Muscle layer of duodenum (tissue), 2 donors: ENCODE measurements around the gene DNAL4.

Experiments used
- H3K27ac ChIP-seq: one replicate; pipeline ENCODE4 v1.7.0; 2013; ENCODE audit warnings: mild to moderate bottlenecking, low read length
- H3K27me3 ChIP-seq: one replicate; pipeline ENCODE4 v1.7.0; 2013; ENCODE audit warnings: low read depth, mild to moderate bottlenecking, control low read depth, low read length
- H3K36me3 ChIP-seq, 2 donors: one replicate each; pipeline ENCODE4 v1.7.0; 2013; ENCODE audit warnings: low read length in 2 of 2, control low read depth in 1 of 2, mild to moderate bottlenecking in 1 of 2; ENCODE audit not compliant: insufficient read depth in 2 of 2, control insufficient read depth in 1 of 2
- H3K4me1 ChIP-seq, 2 donors: one replicate each; pipeline ENCODE4 v1.7.0; 2013; ENCODE audit warnings: low read length in 2 of 2, mild to moderate bottlenecking in 2 of 2, control low read depth in 1 of 2, moderate library complexity in 1 of 2; ENCODE audit not compliant: insufficient read depth in 2 of 2, control insufficient read depth in 1 of 2
- H3K4me3 ChIP-seq, 2 donors: one replicate each; pipeline ENCODE4 v1.7.0; 2013; ENCODE audit warnings: low read length in 2 of 2, low read depth in 1 of 2, mild to moderate bottlenecking in 1 of 2
- H3K9me3 ChIP-seq, 2 donors: one replicate each; pipeline ENCODE4 v1.7.0; 2013; ENCODE audit warnings: low read length in 2 of 2, control low read depth in 1 of 2, mild to moderate bottlenecking in 1 of 2; ENCODE audit not compliant: control insufficient read depth in 1 of 2
- donor health status: healthy.

The DNAL4 gene

DNA sequence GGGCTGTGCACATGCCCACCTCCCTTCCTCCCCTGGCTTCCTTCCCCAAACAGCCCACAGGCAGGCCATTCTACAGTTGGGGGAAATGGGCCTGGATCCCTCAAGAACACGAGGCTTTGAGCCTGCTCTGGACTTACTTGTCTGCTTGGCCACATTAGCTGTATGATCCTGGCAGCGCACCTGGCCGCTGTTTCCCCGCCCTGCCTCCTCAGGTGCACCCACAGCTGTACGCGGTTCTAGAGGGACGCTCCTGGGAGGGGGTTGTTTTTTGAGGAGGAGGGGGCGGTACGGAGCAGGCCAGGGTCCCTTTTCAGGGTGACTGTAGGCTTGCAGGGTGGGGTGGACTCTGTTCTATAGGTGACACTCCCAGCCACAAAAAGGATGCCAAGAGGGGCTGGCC is 26.6 kb downstream of the DNAL4 start:
- no peak overlapping the region for H3K4me3 ChIP-seq
- no peaks in the 10 kb centered on the region for H3K9me3 ChIP-seq
- no peaks in the 10 kb centered on the region for H3K36me3 ChIP-seq
- H3K27me3 ChIP-seq = no peaks in the 10 kb centered on the region
- H3K27ac ChIP-seq = no peak overlapping the region
- no peaks in the 10 kb centered on the region for H3K4me1 ChIP-seq

DNA sequence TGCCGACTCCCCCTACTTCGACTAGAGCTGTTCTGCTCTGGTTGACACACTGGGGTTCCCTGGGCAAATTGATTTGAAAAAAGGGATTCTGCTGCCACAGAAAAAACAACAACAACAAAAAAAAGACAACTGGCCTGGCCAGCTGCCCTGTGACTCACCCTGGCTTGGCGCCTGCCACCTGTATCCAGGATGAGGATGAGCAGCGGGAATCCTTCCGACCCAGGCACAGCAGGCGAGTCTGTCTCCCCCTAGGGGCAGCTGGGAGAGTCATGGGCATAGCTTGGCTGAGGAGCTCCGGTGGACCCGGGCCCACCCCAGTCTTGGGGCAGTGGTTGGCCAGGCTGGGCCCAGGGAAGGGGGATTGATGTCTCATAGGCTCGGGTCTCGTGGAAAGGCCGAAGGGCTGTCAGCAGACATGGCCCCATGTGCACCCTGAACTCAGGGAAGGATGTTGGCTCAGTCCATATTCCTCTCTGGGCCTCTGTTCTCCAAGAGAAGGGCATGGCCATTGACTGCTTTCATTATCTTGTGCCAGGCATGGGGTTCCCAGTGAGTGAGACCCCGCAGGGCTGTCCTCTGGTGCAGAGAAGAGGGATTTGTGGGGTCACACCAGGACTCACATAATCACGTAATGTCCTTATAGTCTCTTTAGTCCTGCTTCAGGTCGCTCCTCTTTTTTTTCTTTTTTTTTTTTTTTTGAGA is 27.7 kb downstream of the DNAL4 start:
- H3K4me1 ChIP-seq = no peaks in the 10 kb centered on the region
- no peak overlapping the region for H3K27ac ChIP-seq
- no peaks in the 10 kb centered on the region for H3K27me3 ChIP-seq
- H3K4me3 ChIP-seq = no peak overlapping the region
- no peaks in the 10 kb centered on the region for H3K36me3 ChIP-seq
- H3K9me3 ChIP-seq = no peaks in the 10 kb centered on the region

- Histone ChIP-seq H3K4me3 (no peak overlapping the region), H3K9me3 (no peaks in the 10 kb centered on the region), H3K27me3 (no peaks in the 10 kb centered on the region), H3K36me3 (no peaks in the 10 kb centered on the region), H3K4me1 (no peaks in the 10 kb centered on the region), H3K27ac (no peak overlapping the region)
These were observed 31.4 kb downstream of the DNAL4 start for GRCh38 chr22:38762551-38762983.

DNA sequence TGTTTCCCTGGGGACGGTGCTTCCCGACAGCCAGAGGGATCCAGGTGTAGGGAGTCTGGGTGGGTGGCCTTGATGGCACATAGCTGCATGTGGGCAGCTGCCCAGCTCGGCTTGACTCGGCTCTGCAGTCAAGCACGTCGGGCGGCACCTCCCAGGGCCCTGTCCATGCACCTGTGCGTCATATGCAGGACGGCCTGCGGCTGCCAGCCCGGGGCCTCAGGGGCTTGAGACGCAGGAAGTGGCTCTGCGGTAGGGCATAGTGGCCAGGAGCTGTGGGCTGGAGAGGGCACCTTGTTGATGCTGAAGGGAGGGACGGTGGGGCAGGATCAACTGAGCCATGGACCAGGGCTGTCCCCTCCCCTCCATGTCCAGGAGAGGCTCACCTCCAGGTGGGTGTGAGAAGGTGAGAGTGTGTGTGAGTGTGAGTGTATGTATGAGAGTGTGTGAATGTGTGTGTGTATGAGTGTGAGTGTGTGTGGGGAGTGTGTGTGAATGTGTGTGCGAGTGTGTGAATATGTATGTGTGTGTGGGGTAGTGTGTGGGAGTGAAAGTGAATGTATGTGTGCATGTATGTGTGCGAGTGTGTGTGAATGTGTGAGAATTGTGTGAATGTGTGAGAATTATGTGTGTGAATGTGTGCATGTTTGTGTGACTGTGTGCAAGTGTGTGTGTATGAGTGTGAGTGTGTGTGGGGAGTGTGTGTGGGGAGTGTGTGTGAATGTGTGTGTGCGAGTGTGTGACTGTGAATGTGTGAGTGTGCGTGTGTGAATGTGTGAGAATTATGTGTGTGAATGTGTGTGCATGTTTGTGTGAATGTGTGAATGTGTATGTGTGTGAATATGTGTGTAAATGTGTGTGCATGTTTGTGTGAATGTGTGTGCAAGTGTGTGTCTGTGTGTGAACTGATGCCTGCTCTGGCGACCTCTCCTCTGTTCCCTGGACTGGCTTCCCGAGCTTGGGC is 32.5 kb downstream of the DNAL4 start:
- no peak overlapping the region for H3K4me3 ChIP-seq

DNA sequence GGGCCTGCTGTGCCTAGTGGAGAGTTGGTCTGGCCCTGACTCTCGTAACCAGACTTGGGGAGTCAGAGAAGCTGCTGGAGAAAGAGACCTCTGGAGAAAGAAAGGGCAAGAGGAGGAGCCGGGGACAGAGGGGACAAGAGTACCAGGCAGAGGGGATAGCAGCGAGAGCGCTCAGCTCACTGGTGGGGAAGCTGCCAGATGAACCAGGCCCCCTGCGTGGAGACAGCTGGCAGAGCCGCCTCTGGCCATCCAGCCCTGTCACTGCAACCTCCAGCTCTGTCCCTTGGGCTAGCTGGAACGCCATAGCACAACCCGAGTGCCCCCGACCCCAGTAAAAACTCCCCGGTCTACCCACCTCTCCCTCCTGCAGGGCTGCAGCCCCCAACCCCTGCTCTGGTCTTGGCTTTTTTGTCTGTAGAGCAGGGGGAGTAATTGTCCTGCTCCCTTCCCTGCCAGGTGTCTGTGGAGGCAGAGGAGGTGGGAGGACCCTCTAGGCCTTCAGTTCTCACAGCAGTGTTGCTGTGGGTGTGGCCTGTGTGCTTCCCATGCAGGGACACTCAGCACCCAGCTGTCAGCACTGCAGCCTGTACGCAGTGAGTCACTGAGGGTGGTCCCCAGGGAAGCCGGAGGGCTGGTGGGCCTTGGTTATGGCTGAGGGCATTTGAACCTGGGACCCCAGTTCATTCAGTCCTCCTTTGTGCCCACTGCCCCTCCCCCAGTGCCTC is 33.3 kb downstream of the DNAL4 start:
- Histone ChIP-seq H3K9me3 (no peaks in the 10 kb centered on the region), H3K36me3 (no peaks in the 10 kb centered on the region), H3K4me1 (peaks cover 0 to 12% of the 10 kb centered on the region in 2 donors), H3K27me3 (no peaks in the 10 kb centered on the region), H3K27ac (no peak overlapping the region), H3K4me3 (no peak overlapping the region)

More for the DNA sequence above, 32.5 kb downstream of the DNAL4 start:
- Histone ChIP-seq H3K27ac (no peak overlapping the region), H3K9me3 (no peaks in the 10 kb centered on the region), H3K36me3 (no peaks in the 10 kb centered on the region), H3K27me3 (no peaks in the 10 kb centered on the region), H3K4me1 (peaks cover 0 to 7% of the 10 kb centered on the region in 2 donors)

DNA sequence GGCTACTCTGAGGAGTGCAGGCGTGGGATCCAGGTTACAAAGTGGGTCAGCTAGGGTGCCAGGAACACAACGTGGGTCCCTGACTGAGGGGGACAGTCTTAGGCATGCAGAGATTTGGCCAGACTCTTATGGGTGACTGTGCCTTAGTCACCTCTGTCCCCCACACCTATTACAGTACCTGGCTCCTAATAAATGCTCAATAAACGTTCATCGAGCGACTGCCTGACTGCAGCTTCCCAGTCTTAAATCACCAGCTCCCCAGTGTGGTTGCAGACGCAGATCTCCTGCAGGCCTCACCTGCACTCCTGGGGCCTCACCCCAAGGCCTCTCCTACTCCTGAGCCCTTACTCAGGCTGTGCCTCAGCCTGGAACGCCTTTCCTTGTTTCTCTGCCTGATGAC is 34.9 kb downstream of the DNAL4 start:
- Histone ChIP-seq H3K4me3 (no peak overlapping the region), H3K9me3 (no peaks in the 10 kb centered on the region), H3K27ac (no peak overlapping the region), H3K36me3 (no peaks in the 10 kb centered on the region), H3K27me3 (no peaks in the 10 kb centered on the region), H3K4me1 (peaks cover 3 to 19% of the 10 kb centered on the region in 2 donors)

DNA sequence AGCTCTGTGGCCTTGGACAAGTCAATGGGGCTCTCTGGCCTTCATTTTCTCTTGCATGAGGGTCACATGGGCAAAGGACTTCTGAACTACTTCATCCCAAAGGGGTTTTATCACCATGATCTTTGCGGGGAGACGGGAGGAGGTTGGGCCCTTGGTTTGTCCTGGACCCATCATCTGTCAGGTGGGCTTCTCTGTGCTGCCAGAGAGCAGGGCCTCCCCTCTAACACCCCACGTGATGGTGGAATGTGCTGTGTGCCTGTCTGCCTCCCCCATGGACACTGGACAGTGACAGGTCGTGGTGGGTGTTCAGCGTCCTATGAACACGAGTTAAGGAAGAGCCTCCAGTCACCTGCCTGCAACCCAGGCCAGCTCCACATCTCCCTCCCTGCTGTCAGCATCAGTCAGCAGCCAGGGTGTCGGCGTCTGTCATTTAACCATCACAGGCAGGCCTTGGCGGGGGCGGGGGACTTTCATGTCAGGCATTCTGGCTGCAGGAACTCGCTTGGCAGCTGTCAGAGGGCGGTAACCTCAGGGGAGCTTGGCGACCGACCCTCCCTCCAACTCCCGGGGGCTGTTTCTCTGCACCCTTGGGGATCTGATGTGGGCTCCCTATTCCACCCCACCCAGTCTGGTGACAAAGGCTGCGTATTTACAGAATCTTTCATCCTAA is 35.5 kb downstream of the DNAL4 start:
- H3K4me3 ChIP-seq = no peak overlapping the region
- H3K9me3 ChIP-seq = no peaks in the 10 kb centered on the region
- no peak overlapping the region for H3K27ac ChIP-seq
- no peaks in the 10 kb centered on the region for H3K36me3 ChIP-seq
- H3K4me1 ChIP-seq = peaks cover 8 to 24% of the 10 kb centered on the region in 2 donors
- H3K27me3 ChIP-seq = no peaks in the 10 kb centered on the region

GRCh38 chr22:38757464-38757757 is 36.5 kb downstream of the DNAL4 start:
- peaks cover 8 to 27% of the 10 kb centered on the region in 2 donors for H3K4me1 ChIP-seq
- H3K36me3 ChIP-seq = peaks cover 0 to 2% of the 10 kb centered on the region in 2 donors
- H3K4me3 ChIP-seq = no peak overlapping the region
- H3K9me3 ChIP-seq = no peaks in the 10 kb centered on the region
- no peak overlapping the region for H3K27ac ChIP-seq
- H3K27me3 ChIP-seq = no peaks in the 10 kb centered on the region

DNA sequence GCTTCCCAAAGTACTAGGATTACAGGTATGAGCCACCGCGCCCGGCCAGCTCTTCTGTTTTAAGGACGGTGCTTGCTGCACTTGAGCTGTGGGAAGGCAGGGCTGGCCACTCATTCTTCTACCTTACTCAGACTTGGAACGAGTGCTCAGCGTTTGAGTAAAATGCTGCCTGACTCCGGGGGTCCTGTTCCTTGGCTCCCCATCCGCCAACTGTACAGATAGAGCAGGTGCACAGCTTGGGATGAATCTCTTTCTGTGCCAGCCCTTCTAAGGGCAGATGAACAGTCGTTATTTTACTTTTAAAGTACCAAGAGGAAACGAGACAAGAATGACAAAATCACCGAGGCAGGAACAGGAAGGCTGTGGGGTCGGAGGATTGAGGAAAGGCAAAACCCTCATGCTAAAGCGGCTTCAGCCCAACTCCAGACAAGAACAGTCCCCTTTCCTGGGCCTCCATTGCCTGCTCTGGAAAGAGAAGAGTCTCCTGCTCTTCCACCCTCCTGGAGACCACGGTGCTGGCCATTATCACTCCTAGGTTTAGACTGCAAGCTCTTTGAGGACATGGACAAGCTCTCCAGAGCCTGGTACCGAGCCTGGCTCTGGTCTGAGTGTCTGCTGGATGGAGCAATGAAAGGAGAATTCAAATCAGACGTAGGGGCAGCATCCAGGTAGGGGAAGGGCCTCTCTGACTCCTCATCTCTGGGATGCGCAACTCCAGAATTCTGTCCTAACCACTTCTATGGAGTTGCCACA is 37.1 kb downstream of the DNAL4 start:
- Histone ChIP-seq H3K36me3 (peaks cover 0 to 7% of the 10 kb centered on the region in 2 donors), H3K9me3 (no peaks in the 10 kb centered on the region), H3K27ac (peak overlapping the region; percentile 45), H3K4me1 (peaks cover 8 to 30% of the 10 kb centered on the region in 2 donors), H3K27me3 (no peaks in the 10 kb centered on the region), H3K4me3 (peak overlapping the region; percentile 60 to 65)

GRCh38 chr22:38755911-38756532 is 37.9 kb downstream of the DNAL4 start, which contains the start of gene SUN2:
Gene SUN2 (minus strand): TSS chr22:38755998. CDS start chr22:38752628, 3,370 bp downstream.
- H3K27ac ChIP-seq = peak within 1 kb of the TSS; percentile 94
- H3K36me3 ChIP-seq = peaks cover 7 to 16% of the 10 kb centered on the region in 2 donors
- no peaks in the 10 kb centered on the region for H3K9me3 ChIP-seq
- H3K4me3 ChIP-seq = peak within 1 kb of the TSS; percentile 65 to 79
- H3K4me1 ChIP-seq = peaks cover 8 to 35% of the 10 kb centered on the region in 2 donors
- H3K27me3 ChIP-seq = no peaks in the 10 kb centered on the region
